A673 (cell line): ENCODE data around the gene RELN.

Source experiments
- CTCF ChIP-seq: fragments of 300-800, 200-600 bp; sonication (generic); conservative IDR thresholded peaks from 2 replicates; pipeline ENCODE4 v1.5.1; 2017; ENCODE audit warnings: low read depth, mild to moderate bottlenecking, antibody characterized with exemption, low read length, moderate library complexity, mixed read lengths
- EZH2 ChIP-seq: fragments of 200-600 bp; sonication (generic); IDR thresholded peaks from 2 replicates; pipeline ENCODE4 v1.6.1; 2017; ENCODE audit warnings: borderline replicate concordance, low read depth, mild to moderate bottlenecking, mixed read lengths, antibody characterized with exemption, low read length; ENCODE audit not compliant: poor library complexity, severe bottlenecking

- TF ChIP-seq CTCF = no peak
- TF ChIP-seq EZH2 = no peak
Measured at GRCh38 chr7:103686064-103686463, 303.4 kb downstream of the RELN start.
